HFF-Myc (cell line): ENCODE data around the gene KCP.

Source experiments
- DNase-seq: peaks from one replicate; pipeline ENCODE4 v3.0.0-alpha.2; 2011; ENCODE audit warnings: low read depth; ENCODE audit errors: extremely low read depth
- H3K4me3 ChIP-seq: replicated peaks from 2 replicates; pipeline ENCODE4 v1.5.1; 2011; ENCODE audit warnings: low read depth, mild to moderate bottlenecking, control low read depth, low read length
- CTCF ChIP-seq: IDR thresholded peaks from 2 replicates; pipeline ENCODE4 v1.5.1; 2012; ENCODE audit warnings: mild to moderate bottlenecking, low read depth, low read length, control low read depth; ENCODE audit errors: missing control alignments

KCP gene

GRCh38 chr7:128876127-128876526 is 34.4 kb downstream of the KCP start:
- no peak for DNase-seq
- H3K4me3 ChIP-seq = no peak overlapping the region
- no peak for TF ChIP-seq CTCF

GRCh38 chr7:128875523-128875948 is 35.0 kb downstream of the KCP start:
- H3K4me3 ChIP-seq = no peak overlapping the region
- DNase-seq = no peak
- TF ChIP-seq CTCF = no peak

GRCh38 chr7:128874140-128875031 is 36.1 kb downstream of the KCP start:
- no peak for TF ChIP-seq CTCF
- no peak for DNase-seq
- no peak overlapping the region for H3K4me3 ChIP-seq

- H3K4me3 ChIP-seq = no peak overlapping the region
- no peak for TF ChIP-seq CTCF
- DNase-seq = no peak
Measured at GRCh38 chr7:128873234-128873633, 37.3 kb downstream of the KCP start.

- no peak for DNase-seq
- TF ChIP-seq CTCF = no peak
- H3K4me3 ChIP-seq = no peak overlapping the region
Measured at GRCh38 chr7:128872394-128872824, 38.1 kb downstream of the KCP start.

- no peak for TF ChIP-seq CTCF
- no peak overlapping the region for H3K4me3 ChIP-seq
- DNase-seq = no peak
Measured at GRCh38 chr7:128871050-128871449, 39.5 kb downstream of the KCP start.
